ENCODE data around the gene SLITRK3. TPM values are rescaled to one million over a fixed set of nuclear protein-coding genes. Genes with fewer than 3 reads are reported as not detected.

Gene SLITRK3
- polyA plus RNA-seq, 1 experiment, result not detected

DNA sequence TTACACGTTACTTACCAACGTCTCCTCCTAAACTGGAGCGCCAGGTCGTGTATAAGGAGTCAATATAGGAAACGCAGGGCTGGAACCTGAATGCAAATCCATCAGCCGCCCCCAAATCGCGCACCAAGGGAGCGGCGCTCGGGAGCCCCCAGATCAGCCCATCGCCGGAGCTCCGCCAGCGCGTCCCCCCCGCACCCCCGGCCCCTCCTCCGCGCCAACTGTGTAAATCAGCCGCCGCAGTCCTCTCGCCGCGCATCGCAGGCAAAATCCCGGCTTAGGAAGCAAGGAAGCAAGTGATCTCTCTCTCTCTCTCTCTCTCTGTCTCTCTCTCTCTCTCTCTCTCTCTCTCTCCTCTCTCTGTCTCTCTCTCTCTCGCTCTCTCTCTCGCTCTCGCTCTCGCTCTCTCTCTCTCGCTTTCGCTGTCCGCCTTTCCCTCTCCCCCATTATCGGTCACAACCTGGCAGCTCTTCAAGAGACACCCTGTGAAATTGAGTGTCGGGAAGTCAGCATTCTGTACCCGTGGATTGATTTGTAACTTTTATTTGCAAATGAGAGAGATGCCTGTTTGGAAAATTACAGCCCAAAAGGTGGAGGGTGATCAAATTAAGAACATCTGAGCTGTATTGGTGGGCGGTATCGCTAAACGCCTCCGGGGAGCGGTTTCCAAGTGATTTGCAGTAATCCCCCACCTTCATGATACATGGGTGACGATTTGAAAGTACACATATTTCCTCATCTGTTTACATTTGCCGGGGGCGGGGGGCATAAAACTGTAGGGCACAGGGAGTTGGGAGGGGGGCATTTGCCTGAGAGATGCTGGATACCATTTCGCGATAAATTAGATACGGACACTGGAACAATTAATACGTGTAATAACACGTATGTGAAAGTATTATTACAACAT lies 645 bp upstream of the SLITRK3 start:
- Histone ChIP-seq H3K4me3 (ENCODE audit: low read depth, low read length) (no peak overlapping the region), H3K27me3 (ENCODE audit: control insufficient read depth, insufficient read depth, low read length) (peaks cover 18% of the 10 kb centered on the region), H3K36me3 (ENCODE audit: control insufficient read depth, insufficient read depth, low read length) (no peaks in the 10 kb centered on the region)
- TF ChIP-seq, protein P1, sequence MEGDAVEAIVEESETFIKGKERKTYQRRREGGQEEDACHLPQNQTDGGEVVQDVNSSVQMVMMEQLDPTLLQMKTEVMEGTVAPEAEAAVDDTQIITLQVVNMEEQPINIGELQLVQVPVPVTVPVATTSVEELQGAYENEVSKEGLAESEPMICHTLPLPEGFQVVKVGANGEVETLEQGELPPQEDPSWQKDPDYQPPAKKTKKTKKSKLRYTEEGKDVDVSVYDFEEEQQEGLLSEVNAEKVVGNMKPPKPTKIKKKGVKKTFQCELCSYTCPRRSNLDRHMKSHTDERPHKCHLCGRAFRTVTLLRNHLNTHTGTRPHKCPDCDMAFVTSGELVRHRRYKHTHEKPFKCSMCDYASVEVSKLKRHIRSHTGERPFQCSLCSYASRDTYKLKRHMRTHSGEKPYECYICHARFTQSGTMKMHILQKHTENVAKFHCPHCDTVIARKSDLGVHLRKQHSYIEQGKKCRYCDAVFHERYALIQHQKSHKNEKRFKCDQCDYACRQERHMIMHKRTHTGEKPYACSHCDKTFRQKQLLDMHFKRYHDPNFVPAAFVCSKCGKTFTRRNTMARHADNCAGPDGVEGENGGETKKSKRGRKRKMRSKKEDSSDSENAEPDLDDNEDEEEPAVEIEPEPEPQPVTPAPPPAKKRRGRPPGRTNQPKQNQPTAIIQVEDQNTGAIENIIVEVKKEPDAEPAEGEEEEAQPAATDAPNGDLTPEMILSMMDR (IDR thresholded peaks at IDR 0.05; ENCODE audit: insufficient read depth, low read depth, low read length), result no peak
- ChIA-PET POLR2A (no interaction called here), CTCF (interaction anchor here (0.7 kb wide), 1 partner anchor 9 kb away, joined by 3 read pairs; no protein-coding TSS in a partner anchor)
- no peak for DNase-seq (ENCODE audit: low read depth)

DNA sequence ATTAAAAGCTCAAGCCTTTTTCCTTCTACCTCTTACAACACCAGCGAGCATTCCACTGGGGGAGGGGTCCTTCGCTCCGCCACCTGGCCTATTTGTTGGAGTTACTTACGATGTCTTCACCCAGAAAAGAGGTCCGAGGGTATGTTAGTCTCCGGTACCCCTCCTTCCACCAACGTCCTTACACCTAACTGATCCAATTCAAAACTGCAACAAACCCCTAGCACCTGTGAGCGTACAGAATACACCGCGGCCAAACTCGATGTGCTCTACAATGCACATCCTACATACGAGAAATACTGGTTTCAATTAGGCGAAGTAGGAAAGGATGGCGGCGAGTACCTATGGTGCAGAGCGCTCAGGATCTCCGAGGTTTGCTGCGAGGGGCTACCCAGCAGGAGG lies 944 bp downstream of the SLITRK3 start:
- no peak for DNase-seq (ENCODE audit: low read depth)
- Histone ChIP-seq H3K4me3 (ENCODE audit: low read depth, low read length) (no peak overlapping the region), H3K27me3 (ENCODE audit: control insufficient read depth, insufficient read depth, low read length) (peaks cover 18% of the 10 kb centered on the region), H3K36me3 (ENCODE audit: control insufficient read depth, insufficient read depth, low read length) (no peaks in the 10 kb centered on the region)
- TF ChIP-seq, protein P1 (IDR thresholded peaks at IDR 0.05; ENCODE audit: insufficient read depth, low read depth, low read length), result no peak
- CTCF ChIA-PET, result interaction anchor here (1.3 to 1.5 kb wide), 2 partner anchors 9 to 12 kb away, joined by 6 to 7 read pairs; no protein-coding TSS in a partner anchor
- POLR2A ChIA-PET, result no interaction called here

DNA sequence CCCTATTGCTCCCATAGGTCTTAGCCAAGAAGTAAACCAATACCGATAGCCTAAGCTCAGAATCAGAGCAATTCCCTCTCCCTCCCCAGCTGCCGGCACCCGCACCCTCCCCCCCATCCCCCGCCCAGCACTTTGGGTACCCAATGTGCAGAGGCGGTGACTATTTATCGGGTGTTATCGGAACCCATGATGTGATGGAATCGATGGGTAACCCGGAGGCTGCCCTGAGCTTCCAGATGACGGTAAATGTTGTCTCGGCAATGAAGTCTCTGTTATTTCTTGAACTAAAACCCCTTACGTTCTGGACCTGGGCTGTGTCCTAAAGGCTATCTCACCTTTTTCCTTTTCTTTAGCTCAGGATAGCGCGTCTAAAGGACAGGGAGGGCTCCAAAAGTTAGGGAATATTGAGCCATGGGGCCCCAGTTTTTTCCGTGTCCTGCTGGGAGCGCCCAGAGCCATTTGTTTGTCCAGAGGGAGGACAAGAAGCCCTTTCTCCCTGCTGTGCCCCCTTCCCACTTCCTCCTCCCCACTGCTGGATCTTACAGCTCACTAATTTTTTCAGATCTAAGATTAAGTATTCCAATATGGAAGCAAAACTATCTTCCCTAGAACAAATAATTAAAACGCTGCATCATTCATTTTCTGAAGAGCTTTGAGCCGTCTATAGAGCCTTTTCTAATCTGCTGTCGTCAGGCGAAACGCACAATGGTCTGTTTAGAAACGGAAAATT lies 1.5 kb downstream of the SLITRK3 start:
- POLR2A ChIA-PET, result no interaction called here
- TF ChIP-seq, protein P1 (IDR thresholded peaks at IDR 0.05; ENCODE audit: insufficient read depth, low read depth, low read length), result no peak

DNA sequence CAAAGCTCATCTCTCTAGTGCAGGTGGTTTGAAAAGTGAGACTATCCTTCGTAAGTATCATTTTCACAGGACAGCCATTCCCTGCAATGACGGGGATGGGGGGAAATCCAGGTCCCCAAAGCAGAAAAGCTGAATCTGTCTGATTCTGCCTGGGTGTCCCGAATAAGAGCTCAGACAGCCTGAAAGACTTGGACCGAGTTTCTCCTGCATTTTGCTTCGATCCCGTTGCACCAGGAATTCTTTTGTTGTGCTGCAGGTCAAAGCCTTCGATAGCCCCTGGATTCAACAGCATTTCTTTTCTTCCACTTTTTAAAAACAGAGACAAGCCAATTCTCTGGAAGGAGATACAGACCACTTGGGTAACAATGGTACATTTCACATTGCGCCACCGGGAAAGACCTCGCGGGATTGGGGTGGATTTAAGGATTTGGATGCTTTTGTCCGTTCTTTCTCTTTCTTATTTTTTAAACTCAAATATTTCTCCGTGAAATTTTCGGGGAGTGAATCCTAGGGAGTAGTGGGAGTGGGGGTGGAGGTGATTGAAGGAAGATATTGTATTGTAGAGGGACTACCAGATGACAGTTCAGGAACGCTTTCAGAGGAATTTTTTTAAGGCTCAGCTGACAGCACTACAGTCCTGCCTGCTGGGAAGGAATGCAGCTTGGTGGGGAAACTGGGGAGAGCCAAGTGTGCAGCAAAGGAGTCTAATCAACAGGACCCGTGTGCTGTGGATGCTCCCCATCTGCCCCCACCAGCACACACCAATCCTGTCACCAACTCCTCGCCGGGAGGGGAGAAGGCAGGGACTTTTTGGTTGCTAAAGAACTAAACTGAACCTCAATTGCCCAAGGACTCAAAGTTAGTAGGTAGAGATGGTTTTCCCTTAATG lies 2.6 kb downstream of the SLITRK3 start:
- Histone ChIP-seq H3K27me3 (ENCODE audit: control insufficient read depth, insufficient read depth, low read length) (peaks cover 18% of the 10 kb centered on the region), H3K4me3 (ENCODE audit: low read depth, low read length) (no peak overlapping the region), H3K36me3 (ENCODE audit: control insufficient read depth, insufficient read depth, low read length) (no peaks in the 10 kb centered on the region)
- DNase-seq (ENCODE audit: low read depth), result no peak
- TF ChIP-seq, protein P1 (IDR thresholded peaks at IDR 0.05; ENCODE audit: insufficient read depth, low read depth, low read length), result no peak
- ChIA-PET POLR2A (no interaction called here), CTCF (interaction anchor here (1.0 to 1.3 kb wide), 2 partner anchors 7 to 12 kb away, joined by 3 to 6 read pairs; no protein-coding TSS in a partner anchor)

More for the DNA sequence above, 1.5 kb downstream of the SLITRK3 start:
- Histone ChIP-seq H3K27me3 (ENCODE audit: control insufficient read depth, insufficient read depth, low read length) (peaks cover 18% of the 10 kb centered on the region), H3K36me3 (ENCODE audit: control insufficient read depth, insufficient read depth, low read length) (no peaks in the 10 kb centered on the region), H3K4me3 (ENCODE audit: low read depth, low read length) (no peak overlapping the region)
- no peak for DNase-seq (ENCODE audit: low read depth)
- CTCF ChIA-PET, result interaction anchor here (1.0 to 1.5 kb wide), 3 partner anchors 9 to 12 kb away, joined by 3 to 7 read pairs (median 6); no protein-coding TSS in a partner anchor

Data from BJ (cell line).